Stimulated activated effector memory CD8-positive, alpha-beta T cell treated with anti-CD3 and anti-CD28 coated beads, Interleukin-12 subunit alpha, Interleukin-12 subunit beta, amount 100 ng/mL, for 72 hours (primary cell): ENCODE data around the gene CDH22.
A peak's percentile ranks its signal among the peaks of the same experiment; 100 is the strongest.

Experiments
- ATAC-seq: fragments of 150-1000 bp; cut with Tn5 transposase; 2 replicates; pipeline ENCODE4 v1.10.0; 2021
- DNase-seq, 2 donors: peaks; one replicate each; pipeline ENCODE4 v3.0.0; 2021 to 2022; ENCODE audit warnings: low spot score in 2 of 2
- H3K27ac Mint-ChIP-seq: one replicate; pipeline ENCODE4 v1.8.0; 2022; ENCODE audit warnings: mild to moderate bottlenecking, mixed read lengths
- H3K36me3 Mint-ChIP-seq: one replicate; pipeline ENCODE4 v1.8.0; 2022; ENCODE audit warnings: mild to moderate bottlenecking, mixed read lengths
- H3K4me1 Mint-ChIP-seq: one replicate; pipeline ENCODE4 v1.8.0; 2022; ENCODE audit warnings: mixed read lengths
- H3K4me3 Mint-ChIP-seq: one replicate; pipeline ENCODE4 v1.8.0; 2022; ENCODE audit warnings: mild to moderate bottlenecking, mixed read lengths
- H3K9me3 Mint-ChIP-seq: one replicate; pipeline ENCODE4 v1.8.0; 2022; ENCODE audit warnings: mixed read lengths

CDH22 gene

DNA sequence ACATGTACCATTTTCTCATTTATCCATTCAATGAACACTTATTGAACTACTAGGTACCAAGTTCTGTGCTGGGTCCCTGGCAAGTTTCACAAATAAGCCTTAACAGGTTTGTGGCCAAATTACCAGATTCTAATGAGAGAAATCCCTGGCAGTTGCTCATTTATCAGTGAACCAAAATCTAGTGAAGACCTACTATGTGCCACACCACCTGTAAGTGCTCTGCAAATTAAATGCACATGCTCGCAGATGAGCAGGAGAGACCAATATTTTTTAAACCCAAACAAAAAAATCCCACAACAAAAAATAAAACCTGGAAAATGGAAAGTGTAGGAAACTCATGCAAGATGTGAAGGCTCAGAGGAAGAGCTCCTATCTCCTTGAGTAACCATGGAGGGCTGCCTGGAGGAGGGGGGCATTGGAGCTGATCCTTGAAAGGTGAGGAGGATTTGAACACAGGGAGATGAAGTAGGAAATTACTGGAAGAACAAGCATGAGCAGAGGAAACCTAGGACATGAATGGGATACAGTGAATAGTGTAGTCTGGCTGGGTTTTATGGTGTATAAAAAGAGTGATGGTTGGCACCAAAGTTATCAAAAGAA is 48.9 kb downstream of the CDH22 start:
- H3K4me3 Mint-ChIP-seq: no peak overlapping the region
- ATAC-seq (no peak), DNase-seq (no peak)
- no peaks in the 10 kb centered on the region for H3K4me1 Mint-ChIP-seq
- H3K27ac Mint-ChIP-seq: no peak overlapping the region
- H3K36me3 Mint-ChIP-seq: no peaks in the 10 kb centered on the region
- no peaks in the 10 kb centered on the region for H3K9me3 Mint-ChIP-seq

DNA sequence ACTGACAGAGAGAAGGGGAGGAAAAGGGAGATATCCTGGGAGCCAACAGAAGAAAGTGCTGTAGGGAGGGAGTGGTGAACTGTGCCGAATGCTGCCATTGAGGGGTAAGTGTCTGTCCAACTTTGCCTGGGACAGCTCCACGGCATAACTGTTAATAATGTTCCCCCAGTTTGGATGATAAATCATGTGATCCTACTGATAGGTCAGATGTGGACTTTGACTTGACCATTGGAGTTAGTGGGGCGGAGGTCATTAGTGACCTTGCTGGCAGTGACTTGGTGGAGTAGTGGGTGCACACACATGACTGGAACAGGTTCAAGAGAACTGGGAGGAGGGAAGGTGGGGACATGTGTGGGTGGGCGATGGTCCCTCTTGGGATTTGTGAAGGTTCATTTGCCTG is 50.4 kb downstream of the CDH22 start:
- no peak overlapping the region for H3K4me3 Mint-ChIP-seq
- DNase-seq (no peak), ATAC-seq (peak; percentile 9)
- H3K36me3 Mint-ChIP-seq: no peaks in the 10 kb centered on the region
- no peak overlapping the region for H3K27ac Mint-ChIP-seq
- H3K4me1 Mint-ChIP-seq: no peaks in the 10 kb centered on the region
- no peaks in the 10 kb centered on the region for H3K9me3 Mint-ChIP-seq

DNA sequence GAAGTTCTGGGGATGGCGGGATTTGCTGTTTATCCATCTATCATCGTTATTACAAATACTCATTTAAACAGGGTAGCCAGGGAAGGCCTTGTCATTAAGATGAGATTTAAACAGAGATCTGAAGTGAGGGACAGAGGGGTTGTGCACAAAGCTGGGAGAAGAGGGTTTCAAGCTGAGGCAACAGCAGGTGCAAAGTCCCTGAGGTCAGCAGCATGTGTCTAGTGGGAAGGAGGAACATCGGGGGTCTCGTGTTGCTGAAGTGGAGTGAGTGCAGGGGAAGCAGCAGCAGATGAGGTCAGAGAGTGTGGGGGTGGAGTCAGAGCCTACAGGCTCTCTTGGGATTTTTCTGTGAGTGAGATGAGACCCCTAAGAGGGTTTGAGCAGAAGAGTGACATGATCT is 52.0 kb downstream of the CDH22 start:
- Mint-ChIP-seq H3K36me3 (no peaks in the 10 kb centered on the region), H3K27ac (no peak overlapping the region), H3K4me3 (no peak overlapping the region), H3K4me1 (no peaks in the 10 kb centered on the region), H3K9me3 (no peaks in the 10 kb centered on the region)
- ATAC-seq (no peak), DNase-seq (no peak)

DNA sequence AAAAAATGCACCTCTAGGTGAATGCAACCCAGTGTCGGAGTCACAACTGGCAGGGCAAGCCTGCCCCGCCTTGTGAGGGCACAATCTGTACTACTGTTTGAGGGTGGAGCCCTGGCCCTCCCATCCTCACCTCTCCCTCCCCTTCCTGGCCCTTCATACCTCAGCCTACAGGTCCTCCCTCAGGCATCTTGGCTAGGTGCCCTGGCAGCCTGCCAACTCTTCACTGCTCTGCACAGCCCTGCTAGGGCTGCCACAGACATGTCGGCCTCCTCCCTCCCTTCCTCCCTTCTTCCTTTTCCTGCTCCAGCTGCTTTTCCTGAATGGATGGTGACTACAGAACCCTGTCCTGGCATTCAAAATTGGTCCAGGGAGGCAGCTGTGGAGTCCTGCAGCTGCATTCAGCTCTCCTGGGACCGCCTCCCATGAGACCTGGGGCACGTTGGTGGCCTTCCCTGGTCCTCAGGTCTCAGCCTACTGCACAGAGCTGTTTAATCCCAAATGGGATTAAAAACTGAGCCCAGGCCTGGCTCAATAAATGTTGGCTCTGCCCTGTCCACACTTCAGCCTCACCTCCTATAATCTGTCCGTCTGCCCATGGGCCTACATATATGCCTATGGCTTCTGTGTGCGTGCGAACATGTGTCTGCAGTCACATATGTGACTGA is 52.7 kb downstream of the CDH22 start:
- ATAC-seq (no peak), DNase-seq (no peak)

DNA sequence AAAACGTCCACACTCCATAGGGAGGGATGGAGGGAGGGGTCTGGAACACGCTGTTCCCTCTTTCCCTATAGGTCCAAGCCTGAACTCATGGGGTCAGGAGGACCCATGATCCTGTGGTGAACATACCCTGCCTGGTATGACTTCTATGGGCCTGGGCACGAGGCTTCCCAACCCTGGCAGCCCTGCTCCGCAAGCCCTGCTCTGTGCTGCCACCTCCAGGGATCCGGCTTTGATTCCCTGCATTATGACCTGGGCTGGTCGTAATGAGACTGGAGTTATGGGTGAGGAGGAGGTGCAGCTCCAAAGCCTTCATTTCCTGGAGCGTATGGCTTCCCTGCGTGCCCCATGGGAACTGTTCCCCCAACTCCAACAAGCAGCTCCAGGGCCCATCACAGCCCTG is 54.9 kb downstream of the CDH22 start:
- DNase-seq (no peak), ATAC-seq (no peak)
- Mint-ChIP-seq H3K36me3 (no peaks in the 10 kb centered on the region), H3K27ac (no peak overlapping the region), H3K4me1 (no peaks in the 10 kb centered on the region), H3K9me3 (no peaks in the 10 kb centered on the region), H3K4me3 (no peak overlapping the region)

More for the DNA sequence above, 52.7 kb downstream of the CDH22 start:
- Mint-ChIP-seq H3K9me3 (no peaks in the 10 kb centered on the region), H3K4me3 (no peak overlapping the region), H3K4me1 (no peaks in the 10 kb centered on the region), H3K36me3 (no peaks in the 10 kb centered on the region), H3K27ac (no peak overlapping the region)

DNA sequence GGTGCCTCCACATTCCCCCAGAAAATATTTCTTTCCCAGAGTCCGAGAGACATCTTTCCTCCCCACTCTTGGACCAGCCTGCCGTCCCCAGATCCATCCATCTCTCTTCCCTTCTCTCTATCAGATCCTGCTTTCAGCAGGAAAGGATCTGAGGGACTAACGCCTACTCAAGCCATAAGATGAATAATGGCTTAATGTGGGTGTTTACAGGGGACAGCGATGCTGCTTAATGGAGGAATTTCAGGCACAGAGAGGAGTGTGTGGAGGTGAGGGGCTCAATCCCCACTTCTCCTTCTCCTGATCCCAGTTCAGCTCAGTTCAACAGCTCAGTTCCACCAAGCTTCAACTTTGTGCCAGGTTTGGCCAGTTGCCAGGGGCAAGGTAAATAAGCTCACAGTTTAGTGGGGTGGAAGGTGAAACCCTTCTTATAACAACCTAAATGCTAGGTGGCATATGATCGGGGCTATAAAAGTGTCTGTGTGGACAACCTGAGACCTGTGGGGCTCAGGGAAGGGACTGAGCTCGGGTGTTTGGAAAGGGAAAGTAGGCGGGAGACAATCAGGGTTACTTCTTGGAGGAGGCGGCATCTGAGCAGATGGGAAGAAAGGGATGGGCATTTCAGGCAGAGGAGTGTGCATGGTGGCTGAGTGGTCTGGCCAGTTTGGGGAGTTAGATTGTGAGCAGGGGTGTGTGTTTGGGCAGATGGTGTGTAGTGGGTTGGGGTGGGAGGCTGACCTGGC is 55.8 kb downstream of the CDH22 start:
- DNase-seq: no peak
- no peak for ATAC-seq
- H3K36me3 Mint-ChIP-seq: no peaks in the 10 kb centered on the region
- no peak overlapping the region for H3K27ac Mint-ChIP-seq
- no peaks in the 10 kb centered on the region for H3K9me3 Mint-ChIP-seq
- H3K4me1 Mint-ChIP-seq: no peaks in the 10 kb centered on the region
- no peak overlapping the region for H3K4me3 Mint-ChIP-seq

DNA sequence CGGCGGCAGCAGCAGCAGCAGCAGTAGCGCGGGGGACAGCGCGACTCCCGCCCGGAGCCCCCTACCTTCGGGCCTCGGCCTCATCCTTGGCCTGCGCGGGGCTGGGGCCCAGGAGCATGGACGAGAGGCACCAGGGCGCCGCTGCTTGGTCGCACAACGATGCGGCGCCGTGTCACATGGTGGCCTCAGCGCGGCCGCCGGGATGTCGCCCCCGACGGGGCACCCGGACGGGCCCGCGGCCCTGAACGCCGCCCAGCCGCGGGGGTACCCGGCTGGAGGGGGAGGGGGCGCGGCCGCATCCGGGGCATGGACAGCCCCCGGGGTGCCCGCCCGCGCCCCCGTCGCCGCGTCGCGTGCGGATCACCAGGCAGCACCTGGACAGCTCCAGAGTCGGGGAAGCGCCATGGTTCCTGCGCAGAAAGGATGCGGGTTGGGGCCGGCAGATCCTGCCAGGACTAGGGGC is 57.1 kb downstream of the CDH22 start:
- no peak for ATAC-seq
- Mint-ChIP-seq H3K4me1 (peaks cover 7% of the 10 kb centered on the region), H3K27ac (no peak overlapping the region), H3K36me3 (no peaks in the 10 kb centered on the region), H3K4me3 (no peak overlapping the region), H3K9me3 (no peaks in the 10 kb centered on the region)
- DNase-seq: no peak

DNA sequence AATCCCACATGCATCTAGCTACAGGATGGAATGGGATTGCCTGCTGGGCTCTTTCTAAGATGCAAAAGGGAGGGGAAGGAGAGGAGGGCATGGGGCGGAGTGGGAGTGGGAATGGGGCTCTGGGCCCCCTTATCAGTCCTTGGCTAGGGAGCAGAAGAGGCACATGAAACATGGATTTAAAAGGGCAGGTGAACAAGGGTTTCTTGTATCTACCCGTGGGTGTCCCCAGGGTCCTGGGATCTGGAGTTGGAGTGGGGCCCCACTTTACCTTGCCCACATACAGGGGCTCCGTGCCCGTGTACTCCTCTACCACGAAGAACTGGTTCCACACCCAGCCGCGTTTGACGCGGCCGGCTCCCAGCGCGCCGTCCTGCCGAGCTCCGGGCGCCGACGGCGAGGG is 57.5 kb downstream of the CDH22 start:
- Mint-ChIP-seq H3K36me3 (no peaks in the 10 kb centered on the region), H3K9me3 (no peaks in the 10 kb centered on the region), H3K4me1 (peaks cover 10% of the 10 kb centered on the region), H3K27ac (no peak overlapping the region), H3K4me3 (no peak overlapping the region)
- ATAC-seq (no peak), DNase-seq (no peak)

DNA sequence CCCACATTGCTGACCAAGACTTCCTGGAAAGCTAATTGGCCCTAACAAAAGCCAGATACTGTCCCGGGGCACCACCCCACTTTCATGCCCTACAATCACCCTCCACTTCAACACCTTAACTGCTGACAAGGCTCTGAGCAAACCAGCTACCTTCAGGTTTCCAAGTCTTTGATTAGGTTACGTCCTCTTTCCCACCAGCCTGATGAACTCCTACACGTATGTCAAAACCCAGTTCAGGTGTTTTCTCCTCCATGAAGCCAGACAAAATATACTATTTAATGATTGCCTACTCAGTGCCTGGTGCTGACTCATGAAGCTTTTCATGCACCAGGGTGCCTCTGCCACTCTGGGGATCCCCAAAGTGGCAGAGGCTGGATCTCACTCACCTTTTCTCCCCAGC is 58.6 kb downstream of the CDH22 start:
- Mint-ChIP-seq H3K4me1 (peaks cover 13% of the 10 kb centered on the region), H3K9me3 (no peaks in the 10 kb centered on the region)

DNA sequence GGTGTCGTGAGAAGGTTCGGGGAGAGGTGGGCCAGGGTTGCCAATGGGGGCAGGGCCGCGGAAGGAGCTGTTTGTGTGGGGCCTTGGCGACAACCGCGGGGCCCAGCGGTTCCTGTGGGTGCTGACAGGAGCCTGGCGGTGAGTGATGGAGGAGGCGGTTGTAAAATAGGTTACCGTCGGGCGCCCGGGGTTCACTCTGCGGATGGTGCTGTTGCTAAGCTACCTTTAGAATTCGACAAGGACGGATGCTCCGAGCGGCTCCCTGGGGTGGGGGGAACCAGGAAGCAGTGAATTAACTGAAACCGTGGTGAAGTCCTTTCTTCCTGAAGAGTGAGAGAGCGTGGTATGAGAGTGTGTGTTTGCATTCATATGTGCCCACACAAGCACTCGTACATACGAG is 61.7 kb downstream of the CDH22 start:
- Mint-ChIP-seq H3K36me3 (no peaks in the 10 kb centered on the region), H3K9me3 (no peaks in the 10 kb centered on the region), H3K4me3 (no peak overlapping the region), H3K27ac (no peak overlapping the region), H3K4me1 (peaks cover 13% of the 10 kb centered on the region)
- ATAC-seq (peak; percentile 51), DNase-seq (no peak)

More for the DNA sequence above, 58.6 kb downstream of the CDH22 start:
- Mint-ChIP-seq H3K36me3 (no peaks in the 10 kb centered on the region), H3K4me3 (no peak overlapping the region), H3K27ac (no peak overlapping the region)
- no peak for DNase-seq
- ATAC-seq: no peak

DNA sequence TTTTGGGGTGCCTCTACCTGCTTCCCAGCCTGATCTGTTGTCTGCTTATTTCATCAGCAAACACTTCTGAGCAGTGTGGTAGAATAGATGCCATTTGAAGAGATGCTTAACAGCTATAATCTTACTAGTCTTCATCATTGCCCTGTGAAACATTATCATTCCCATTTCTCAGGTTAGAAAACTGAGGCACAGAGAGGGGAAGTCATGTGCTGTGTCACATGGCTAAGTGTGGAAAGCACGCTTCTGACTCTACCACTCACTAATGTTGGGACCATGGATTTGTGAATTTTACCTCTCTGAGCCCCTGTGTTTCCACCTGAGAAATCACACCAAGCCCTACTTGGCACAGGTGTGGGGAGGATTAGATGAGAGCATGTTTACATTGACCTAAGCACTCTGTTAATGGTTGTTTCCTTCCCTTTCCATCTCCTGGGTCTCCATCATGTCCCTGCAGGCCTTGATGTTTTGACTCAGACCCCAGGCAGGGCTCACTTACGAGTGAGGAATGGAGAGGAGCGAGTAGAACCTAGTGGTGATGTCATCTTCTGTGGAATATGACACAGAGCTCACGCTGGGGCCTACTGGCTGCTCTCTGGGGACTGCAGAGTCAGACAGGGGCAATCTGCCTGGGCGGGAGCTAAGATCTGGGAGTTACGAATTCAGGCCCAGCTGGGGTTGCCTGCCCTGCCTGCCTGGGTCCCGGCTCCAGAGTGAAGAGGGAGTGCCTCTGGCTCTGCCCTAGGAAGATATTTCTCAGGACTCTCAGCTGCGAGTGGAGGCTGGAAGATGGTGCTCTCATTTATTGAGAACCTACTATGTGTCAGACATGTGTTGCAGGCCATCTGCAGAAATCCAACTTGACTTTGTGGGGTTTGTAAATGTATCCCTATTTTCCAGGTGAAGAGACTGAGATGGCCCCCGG is 64.3 kb downstream of the CDH22 start:
- ATAC-seq (peak; percentile 39), DNase-seq (no peak)
- no peak overlapping the region for H3K27ac Mint-ChIP-seq
- no peak overlapping the region for H3K4me3 Mint-ChIP-seq
- H3K9me3 Mint-ChIP-seq: no peaks in the 10 kb centered on the region
- H3K4me1 Mint-ChIP-seq: peaks cover 13% of the 10 kb centered on the region
- H3K36me3 Mint-ChIP-seq: no peaks in the 10 kb centered on the region

DNA sequence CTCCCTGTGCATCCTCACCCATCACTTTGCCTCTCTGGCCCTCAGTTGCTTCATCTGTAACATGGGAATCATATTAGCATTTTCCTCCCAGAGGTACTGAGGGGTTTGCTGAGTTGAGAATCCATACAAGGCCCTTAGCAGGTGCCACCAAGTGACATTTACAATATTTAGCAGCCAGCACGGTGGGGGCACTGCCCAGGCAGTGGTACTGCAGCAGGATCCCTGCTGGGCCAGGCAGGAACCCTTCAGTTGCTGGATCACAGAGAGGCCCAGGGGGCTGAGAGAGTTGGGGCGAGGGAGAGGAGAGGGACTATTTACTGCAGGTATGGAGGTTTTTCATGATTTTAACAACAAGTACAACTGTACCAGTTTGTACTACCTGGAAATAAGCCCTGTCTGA is 65.9 kb downstream of the CDH22 start:
- H3K4me1 Mint-ChIP-seq: peaks cover 13% of the 10 kb centered on the region
- ATAC-seq (no peak), DNase-seq (no peak)
- no peaks in the 10 kb centered on the region for H3K9me3 Mint-ChIP-seq
- no peak overlapping the region for H3K4me3 Mint-ChIP-seq
- no peak overlapping the region for H3K27ac Mint-ChIP-seq
- no peaks in the 10 kb centered on the region for H3K36me3 Mint-ChIP-seq

DNA sequence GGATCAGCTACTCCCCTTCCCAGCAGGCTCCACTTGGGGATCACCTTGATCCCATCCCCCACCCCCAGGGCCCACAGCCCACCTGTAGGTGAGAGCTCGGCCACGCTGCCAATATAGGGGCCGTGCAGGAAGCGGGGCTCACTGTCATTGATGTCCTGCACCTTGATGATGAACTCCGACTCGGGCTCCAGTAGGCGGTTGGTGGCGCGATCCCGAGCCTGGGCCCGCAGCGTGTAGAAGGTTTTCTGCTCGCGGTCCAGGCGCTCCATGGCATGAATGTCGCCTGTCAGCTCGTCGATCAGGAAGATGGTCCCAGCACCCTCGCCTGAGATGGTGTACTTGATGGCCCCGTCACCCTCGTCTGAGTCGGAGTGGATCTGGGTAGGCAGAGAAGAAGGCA is 67.4 kb downstream of the CDH22 start:
- H3K4me3 Mint-ChIP-seq: no peak overlapping the region
- H3K9me3 Mint-ChIP-seq: no peaks in the 10 kb centered on the region
- peaks cover 4% of the 10 kb centered on the region for H3K4me1 Mint-ChIP-seq
- ATAC-seq (no peak), DNase-seq (no peak)
- H3K27ac Mint-ChIP-seq: no peak overlapping the region
- H3K36me3 Mint-ChIP-seq: no peaks in the 10 kb centered on the region

DNA sequence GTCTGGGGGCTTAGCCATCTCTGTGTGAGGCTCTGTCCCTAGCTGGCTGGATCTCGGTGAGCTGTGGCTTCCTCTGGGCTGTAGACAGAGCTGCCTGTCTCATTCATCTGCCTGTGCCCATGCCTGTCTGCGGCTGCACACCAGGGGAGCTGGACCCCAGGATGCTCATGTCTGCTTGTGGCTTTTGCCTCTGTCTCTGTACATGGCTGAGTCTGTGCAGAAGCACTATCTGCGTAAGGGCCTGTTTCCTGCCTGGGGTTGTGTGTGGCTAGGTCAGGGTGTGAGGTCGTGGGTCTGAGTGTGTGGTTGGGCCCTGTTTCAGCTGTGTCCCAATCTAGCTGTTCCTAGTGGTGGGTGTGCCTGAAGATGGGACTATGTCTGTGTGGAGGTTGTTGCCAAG is 68.2 kb downstream of the CDH22 start:
- Mint-ChIP-seq H3K36me3 (no peaks in the 10 kb centered on the region), H3K4me1 (no peaks in the 10 kb centered on the region), H3K27ac (no peak overlapping the region), H3K9me3 (no peaks in the 10 kb centered on the region), H3K4me3 (no peak overlapping the region)
- DNase-seq (no peak), ATAC-seq (peak; percentile 54)

DNA sequence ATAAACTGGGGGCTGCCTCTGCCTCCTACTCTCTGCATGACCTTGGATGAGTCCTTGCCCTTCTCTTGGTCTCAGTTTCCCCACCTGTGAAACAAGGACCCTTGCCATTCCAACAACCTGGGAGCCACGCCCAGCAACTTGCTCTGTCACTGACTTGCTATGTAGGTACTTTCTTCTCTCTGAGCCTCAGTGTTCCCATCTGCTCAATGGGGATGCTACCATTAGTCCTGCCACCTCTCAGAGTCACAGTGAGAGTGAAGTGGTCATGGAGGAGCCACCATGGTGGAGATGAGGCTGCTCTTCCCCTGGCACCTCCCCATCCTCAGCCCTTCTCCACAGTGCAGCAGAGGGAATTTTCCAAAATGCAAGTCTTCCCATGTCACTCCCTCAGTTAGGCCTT is 70.6 kb downstream of the CDH22 start:
- Mint-ChIP-seq H3K4me3 (no peak overlapping the region), H3K27ac (no peak overlapping the region), H3K36me3 (no peaks in the 10 kb centered on the region), H3K9me3 (no peaks in the 10 kb centered on the region), H3K4me1 (no peaks in the 10 kb centered on the region)
- ATAC-seq (no peak), DNase-seq (no peak)
